ENCODE measurements around the gene SLC13A3.

- TF ChIP-seq, protein P1, sequence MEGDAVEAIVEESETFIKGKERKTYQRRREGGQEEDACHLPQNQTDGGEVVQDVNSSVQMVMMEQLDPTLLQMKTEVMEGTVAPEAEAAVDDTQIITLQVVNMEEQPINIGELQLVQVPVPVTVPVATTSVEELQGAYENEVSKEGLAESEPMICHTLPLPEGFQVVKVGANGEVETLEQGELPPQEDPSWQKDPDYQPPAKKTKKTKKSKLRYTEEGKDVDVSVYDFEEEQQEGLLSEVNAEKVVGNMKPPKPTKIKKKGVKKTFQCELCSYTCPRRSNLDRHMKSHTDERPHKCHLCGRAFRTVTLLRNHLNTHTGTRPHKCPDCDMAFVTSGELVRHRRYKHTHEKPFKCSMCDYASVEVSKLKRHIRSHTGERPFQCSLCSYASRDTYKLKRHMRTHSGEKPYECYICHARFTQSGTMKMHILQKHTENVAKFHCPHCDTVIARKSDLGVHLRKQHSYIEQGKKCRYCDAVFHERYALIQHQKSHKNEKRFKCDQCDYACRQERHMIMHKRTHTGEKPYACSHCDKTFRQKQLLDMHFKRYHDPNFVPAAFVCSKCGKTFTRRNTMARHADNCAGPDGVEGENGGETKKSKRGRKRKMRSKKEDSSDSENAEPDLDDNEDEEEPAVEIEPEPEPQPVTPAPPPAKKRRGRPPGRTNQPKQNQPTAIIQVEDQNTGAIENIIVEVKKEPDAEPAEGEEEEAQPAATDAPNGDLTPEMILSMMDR (IDR thresholded peaks at IDR 0.05; ENCODE audit: low read depth, low read length, poor library complexity, severe bottlenecking): no peak
- TF ChIP-seq EZH2phosphoT487 (IDR thresholded peaks at IDR 0.05; ENCODE audit: borderline replicate concordance, low read length): no peak
Observed at GRCh38 chr20:46622165-46622564, 29.1 kb downstream of the SLC13A3 start.

All from DOHH2 (cell line).